ENCODE results near the gene ITGB3. TPM values are rescaled to one million over a fixed set of nuclear protein-coding genes. Genes with fewer than 3 reads are reported as not detected.

Gene ITGB3
- total and polyA plus RNA-seq, 10 of the 15 experiments (the other 5 are each of a cell fraction or from before 2014, with no cell fraction given) = 0.69 to 22.8 (median 13.6) TPM

DNA sequence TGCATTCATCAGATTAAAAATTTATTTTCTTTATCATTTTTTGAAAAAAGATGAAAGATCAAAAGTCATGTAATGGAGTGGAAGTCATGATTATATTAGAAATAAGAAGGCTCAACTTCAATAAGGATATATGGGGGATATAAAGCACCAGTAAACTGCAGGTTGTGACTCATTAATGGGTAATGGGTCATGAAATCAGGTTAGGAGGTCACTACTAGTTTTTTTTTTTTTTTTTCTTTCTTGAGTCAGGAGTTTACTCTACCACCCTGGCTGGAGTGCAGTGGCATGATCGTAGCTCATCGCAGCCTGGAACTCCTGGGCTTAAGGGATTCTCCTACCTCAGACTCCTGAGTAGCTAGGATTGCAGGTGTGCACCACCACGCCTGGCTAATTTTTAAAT lies 84.4 kb downstream of the ITGB3 start:
- CTCF ChIA-PET = no interaction called here
- no peaks in the 10 kb centered on the region for H3K79me2 ChIP-seq (ENCODE audit: control insufficient read depth, insufficient read depth, low read length)
- POLR2A ChIA-PET = interaction anchor here (0.7 kb wide), 1 partner anchor 587 kb away, joined by 7 read pairs; no protein-coding TSS in a partner anchor

More for the DNA sequence above, 84.4 kb downstream of the ITGB3 start:
- 89% methylated on average over 3 of the region's 3 CpGs for WGBS (ENCODE audit: insufficient coverage, insufficient replicate concordance, low lambda C conversion rate, missing lambda C conversion rate)
- intact Hi-C loops (cut with micrococcal nuclease; ENCODE audit: unreplicated experiment) (no loop called here), in situ Hi-C loops (cut with MboI) (no loop called here)
- Histone ChIP-seq H3K36me3 (ENCODE audit: control insufficient read depth in 2 of 2, insufficient read depth in 2 of 2, low read length in 1 of 2) (no peaks in the 10 kb centered on the region), H3K9ac (ENCODE audit: control insufficient read depth, insufficient read depth, low read length) (no peak overlapping the region), H2AFZ (ENCODE audit: control insufficient read depth, low read depth, low read length) (no peak overlapping the region), H3K4me1 (ENCODE audit: control insufficient read depth, insufficient read depth, low read length) (no peaks in the 10 kb centered on the region), H4K20me1 (ENCODE audit: control insufficient read depth, insufficient read depth) (no peaks in the 10 kb centered on the region), H3K27me3 (replicated peaks in 1 of 2; ENCODE audit: control insufficient read depth in 2 of 2, insufficient read depth in 2 of 2, low read length in 1 of 2) (no peaks in the 10 kb centered on the region), H3K4me3 (no peak overlapping the region), H3K9me3 (replicated peaks; ENCODE audit: control insufficient read depth, insufficient read depth, low read length) (no peaks in the 10 kb centered on the region), H3K4me2 (ENCODE audit: control insufficient read depth, insufficient read depth) (no peak overlapping the region), H3K27ac (ENCODE audit: control insufficient read depth, insufficient read depth) (no peak overlapping the region)
- SMC1A ChIA-PET (ENCODE audit: uncharacterized antibody, unreplicated experiment) = interaction anchor here (0.6 to 1.0 kb wide), 2 partner anchors 281 to 395 kb away, joined by 3 read pairs; no protein-coding TSS in a partner anchor
- no peak for FAIRE-seq
- BruUV-seq (replicated peaks) = no TSS peak
- no peak for ATAC-seq
- RAD21 ChIA-PET (ENCODE audit: unreplicated experiment) = interaction anchor here (0.6 kb wide), 1 partner anchor 1053 kb away, joined by 3 read pairs; no protein-coding TSS in a partner anchor
- no peak for DNase-seq (ENCODE audit: low read depth, low spot score)
- TF ChIP-seq, protein P1, sequence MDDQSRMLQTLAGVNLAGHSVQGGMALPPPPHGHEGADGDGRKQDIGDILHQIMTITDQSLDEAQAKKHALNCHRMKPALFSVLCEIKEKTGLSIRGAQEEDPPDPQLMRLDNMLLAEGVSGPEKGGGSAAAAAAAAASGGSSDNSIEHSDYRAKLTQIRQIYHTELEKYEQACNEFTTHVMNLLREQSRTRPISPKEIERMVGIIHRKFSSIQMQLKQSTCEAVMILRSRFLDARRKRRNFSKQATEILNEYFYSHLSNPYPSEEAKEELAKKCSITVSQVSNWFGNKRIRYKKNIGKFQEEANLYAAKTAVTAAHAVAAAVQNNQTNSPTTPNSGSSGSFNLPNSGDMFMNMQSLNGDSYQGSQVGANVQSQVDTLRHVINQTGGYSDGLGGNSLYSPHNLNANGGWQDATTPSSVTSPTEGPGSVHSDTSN (IDR thresholded peaks at IDR 0.05; ENCODE audit: insufficient replicate concordance, low read depth, low read length) = no peak
- TF ChIP-seq, protein P2, sequence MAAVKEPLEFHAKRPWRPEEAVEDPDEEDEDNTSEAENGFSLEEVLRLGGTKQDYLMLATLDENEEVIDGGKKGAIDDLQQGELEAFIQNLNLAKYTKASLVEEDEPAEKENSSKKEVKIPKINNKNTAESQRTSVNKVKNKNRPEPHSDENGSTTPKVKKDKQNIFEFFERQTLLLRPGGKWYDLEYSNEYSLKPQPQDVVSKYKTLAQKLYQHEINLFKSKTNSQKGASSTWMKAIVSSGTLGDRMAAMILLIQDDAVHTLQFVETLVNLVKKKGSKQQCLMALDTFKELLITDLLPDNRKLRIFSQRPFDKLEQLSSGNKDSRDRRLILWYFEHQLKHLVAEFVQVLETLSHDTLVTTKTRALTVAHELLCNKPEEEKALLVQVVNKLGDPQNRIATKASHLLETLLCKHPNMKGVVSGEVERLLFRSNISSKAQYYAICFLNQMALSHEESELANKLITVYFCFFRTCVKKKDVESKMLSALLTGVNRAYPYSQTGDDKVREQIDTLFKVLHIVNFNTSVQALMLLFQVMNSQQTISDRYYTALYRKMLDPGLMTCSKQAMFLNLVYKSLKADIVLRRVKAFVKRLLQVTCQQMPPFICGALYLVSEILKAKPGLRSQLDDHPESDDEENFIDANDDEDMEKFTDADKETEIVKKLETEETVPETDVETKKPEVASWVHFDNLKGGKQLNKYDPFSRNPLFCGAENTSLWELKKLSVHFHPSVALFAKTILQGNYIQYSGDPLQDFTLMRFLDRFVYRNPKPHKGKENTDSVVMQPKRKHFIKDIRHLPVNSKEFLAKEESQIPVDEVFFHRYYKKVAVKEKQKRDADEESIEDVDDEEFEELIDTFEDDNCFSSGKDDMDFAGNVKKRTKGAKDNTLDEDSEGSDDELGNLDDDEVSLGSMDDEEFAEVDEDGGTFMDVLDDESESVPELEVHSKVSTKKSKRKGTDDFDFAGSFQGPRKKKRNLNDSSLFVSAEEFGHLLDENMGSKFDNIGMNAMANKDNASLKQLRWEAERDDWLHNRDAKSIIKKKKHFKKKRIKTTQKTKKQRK (IDR thresholded peaks at IDR 0.05; ENCODE audit: low read depth, low read length) = no peak
- TF ChIP-seq, protein P3, sequence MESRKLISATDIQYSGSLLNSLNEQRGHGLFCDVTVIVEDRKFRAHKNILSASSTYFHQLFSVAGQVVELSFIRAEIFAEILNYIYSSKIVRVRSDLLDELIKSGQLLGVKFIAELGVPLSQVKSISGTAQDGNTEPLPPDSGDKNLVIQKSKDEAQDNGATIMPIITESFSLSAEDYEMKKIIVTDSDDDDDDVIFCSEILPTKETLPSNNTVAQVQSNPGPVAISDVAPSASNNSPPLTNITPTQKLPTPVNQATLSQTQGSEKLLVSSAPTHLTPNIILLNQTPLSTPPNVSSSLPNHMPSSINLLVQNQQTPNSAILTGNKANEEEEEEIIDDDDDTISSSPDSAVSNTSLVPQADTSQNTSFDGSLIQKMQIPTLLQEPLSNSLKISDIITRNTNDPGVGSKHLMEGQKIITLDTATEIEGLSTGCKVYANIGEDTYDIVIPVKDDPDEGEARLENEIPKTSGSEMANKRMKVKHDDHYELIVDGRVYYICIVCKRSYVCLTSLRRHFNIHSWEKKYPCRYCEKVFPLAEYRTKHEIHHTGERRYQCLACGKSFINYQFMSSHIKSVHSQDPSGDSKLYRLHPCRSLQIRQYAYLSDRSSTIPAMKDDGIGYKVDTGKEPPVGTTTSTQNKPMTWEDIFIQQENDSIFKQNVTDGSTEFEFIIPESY (IDR thresholded peaks at IDR 0.05) = no peak
- TF ChIP-seq NR2C1 (IDR thresholded peaks at IDR 0.05) (no peak), IKZF1 (conservative IDR thresholded peaks at IDR 0.05) (no peak)
- TF ChIP-seq, protein P4, sequence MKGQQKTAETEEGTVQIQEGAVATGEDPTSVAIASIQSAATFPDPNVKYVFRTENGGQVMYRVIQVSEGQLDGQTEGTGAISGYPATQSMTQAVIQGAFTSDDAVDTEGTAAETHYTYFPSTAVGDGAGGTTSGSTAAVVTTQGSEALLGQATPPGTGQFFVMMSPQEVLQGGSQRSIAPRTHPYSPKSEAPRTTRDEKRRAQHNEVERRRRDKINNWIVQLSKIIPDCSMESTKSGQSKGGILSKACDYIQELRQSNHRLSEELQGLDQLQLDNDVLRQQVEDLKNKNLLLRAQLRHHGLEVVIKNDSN (IDR thresholded peaks at IDR 0.05; ENCODE audit: borderline replicate concordance, extremely low read length, insufficient read depth, low read depth, low read length) = no peak
